ENCODE results near the gene MED12L.

MED12L gene

GRCh38 chr3:151195826-151196225 lies 110.4 kb downstream of the MED12L start:
- Histone ChIP-seq H4K20me1 (ENCODE audit: insufficient read depth) (no peaks in the 10 kb centered on the region), H3K79me2 (ENCODE audit: insufficient read depth, low read depth) (no peaks in the 10 kb centered on the region), H3K4me2 (no peak overlapping the region), H3K36me3 (ENCODE audit: insufficient read depth) (no peaks in the 10 kb centered on the region), H3K27ac (no peak overlapping the region), H3K9ac (no peak overlapping the region), H2AFZ (ENCODE audit: low read depth) (no peak overlapping the region), H3K4me1 (ENCODE audit: low read depth, poor library complexity, severe bottlenecking) (peaks cover 14% of the 10 kb centered on the region), H3K4me3 (IDR thresholded peaks at IDR 0.05; ENCODE audit: insufficient read depth, low read depth, low read length) (no peak overlapping the region), H3K27me3 (ENCODE audit: insufficient read depth, low read depth) (no peaks in the 10 kb centered on the region)
- no peak for TF ChIP-seq CTCF (conservative IDR thresholded peaks at IDR 0.05; ENCODE audit: low read depth, low read length)

GRCh38 chr3:151196434-151196833 lies 111.0 kb downstream of the MED12L start:
- H3K27me3 ChIP-seq (ENCODE audit: insufficient read depth, low read depth), result no peaks in the 10 kb centered on the region
- H3K36me3 ChIP-seq (ENCODE audit: insufficient read depth), result no peaks in the 10 kb centered on the region
- peaks cover 14% of the 10 kb centered on the region for H3K4me1 ChIP-seq (ENCODE audit: low read depth, poor library complexity, severe bottlenecking)
- H3K4me3 ChIP-seq (IDR thresholded peaks at IDR 0.05; ENCODE audit: insufficient read depth, low read depth, low read length), result no peak overlapping the region
- H3K79me2 ChIP-seq (ENCODE audit: insufficient read depth, low read depth), result no peaks in the 10 kb centered on the region
- H3K4me2 ChIP-seq, result no peak overlapping the region
- TF ChIP-seq CTCF (conservative IDR thresholded peaks at IDR 0.05; ENCODE audit: low read depth, low read length), result no peak
- H3K9ac ChIP-seq, result no peak overlapping the region
- no peak overlapping the region for H2AFZ ChIP-seq (ENCODE audit: low read depth)
- H3K27ac ChIP-seq, result no peak overlapping the region
- no peaks in the 10 kb centered on the region for H4K20me1 ChIP-seq (ENCODE audit: insufficient read depth)

GRCh38 chr3:151197228-151197627 lies 111.8 kb downstream of the MED12L start:
- Histone ChIP-seq H3K4me3 (IDR thresholded peaks at IDR 0.05; ENCODE audit: insufficient read depth, low read depth, low read length) (no peak overlapping the region), H3K36me3 (ENCODE audit: insufficient read depth) (no peaks in the 10 kb centered on the region), H3K4me2 (no peak overlapping the region), H4K20me1 (ENCODE audit: insufficient read depth) (no peaks in the 10 kb centered on the region), H2AFZ (ENCODE audit: low read depth) (no peak overlapping the region), H3K4me1 (ENCODE audit: low read depth, poor library complexity, severe bottlenecking) (peaks cover 19% of the 10 kb centered on the region), H3K27me3 (ENCODE audit: insufficient read depth, low read depth) (no peaks in the 10 kb centered on the region), H3K79me2 (ENCODE audit: insufficient read depth, low read depth) (no peaks in the 10 kb centered on the region), H3K9ac (no peak overlapping the region), H3K27ac (no peak overlapping the region)
- TF ChIP-seq CTCF (conservative IDR thresholded peaks at IDR 0.05; ENCODE audit: low read depth, low read length), result no peak

GRCh38 chr3:151197981-151198767 lies 112.7 kb downstream of the MED12L start:
- TF ChIP-seq CTCF (conservative IDR thresholded peaks at IDR 0.05; ENCODE audit: low read depth, low read length), result no peak
- no peak overlapping the region for H3K4me3 ChIP-seq (IDR thresholded peaks at IDR 0.05; ENCODE audit: insufficient read depth, low read depth, low read length)
- H3K79me2 ChIP-seq (ENCODE audit: insufficient read depth, low read depth), result no peaks in the 10 kb centered on the region
- no peaks in the 10 kb centered on the region for H3K27me3 ChIP-seq (ENCODE audit: insufficient read depth, low read depth)
- no peaks in the 10 kb centered on the region for H3K36me3 ChIP-seq (ENCODE audit: insufficient read depth)
- no peak overlapping the region for H3K9ac ChIP-seq
- H3K4me2 ChIP-seq, result no peak overlapping the region
- peaks cover 29% of the 10 kb centered on the region for H3K4me1 ChIP-seq (ENCODE audit: low read depth, poor library complexity, severe bottlenecking)
- H3K27ac ChIP-seq, result no peak overlapping the region
- H4K20me1 ChIP-seq (ENCODE audit: insufficient read depth), result no peaks in the 10 kb centered on the region
- no peak overlapping the region for H2AFZ ChIP-seq (ENCODE audit: low read depth)
